Pulmonary artery endothelial cell (primary cell): Measurements from ENCODE around the gene MPRIP. TPM values are rescaled to one million over a fixed set of nuclear protein-coding genes. Genes with fewer than 3 reads are reported as not detected.

Experiments used
- DNase-seq: peaks from one replicate; pipeline ENCODE4 v3.0.0-alpha.2; 2011; ENCODE audit warnings: low read depth, low spot score
- total RNA-seq: library from RNA; depleted of rRNA; stranded (reverse); fragments of >200 nt; gene quantifications from 2 replicates; pipeline ENCODE4 v1.2.3, GENCODE V29; 2014

MPRIP gene
- total RNA-seq, 1 donor from 2014 or later, result 108 TPM

DNA sequence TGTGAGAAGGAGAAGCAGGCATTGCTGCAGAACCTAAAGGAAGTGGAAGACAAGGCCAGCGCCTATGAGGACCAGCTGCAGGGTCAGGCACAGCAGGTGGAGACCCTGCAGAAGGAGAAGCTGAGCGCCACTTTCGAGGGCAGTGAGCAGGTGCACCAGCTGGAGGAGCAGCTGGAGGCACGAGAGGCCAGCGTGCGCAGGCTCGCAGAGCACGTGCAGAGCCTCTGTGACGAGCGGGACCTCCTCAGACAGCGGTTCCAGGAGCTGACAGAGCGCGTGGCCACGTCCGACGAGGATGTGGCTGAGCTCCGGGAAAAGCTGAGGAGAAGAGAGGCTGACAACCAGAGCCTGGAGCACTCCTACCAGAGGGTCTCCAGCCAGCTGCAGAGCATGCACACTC is 122.4 kb downstream of the MPRIP start:
- DNase-seq, result no peak

GRCh38 chr17:17165666-17166308 is 123.5 kb downstream of the MPRIP start:
- DNase-seq, result no peak

DNA sequence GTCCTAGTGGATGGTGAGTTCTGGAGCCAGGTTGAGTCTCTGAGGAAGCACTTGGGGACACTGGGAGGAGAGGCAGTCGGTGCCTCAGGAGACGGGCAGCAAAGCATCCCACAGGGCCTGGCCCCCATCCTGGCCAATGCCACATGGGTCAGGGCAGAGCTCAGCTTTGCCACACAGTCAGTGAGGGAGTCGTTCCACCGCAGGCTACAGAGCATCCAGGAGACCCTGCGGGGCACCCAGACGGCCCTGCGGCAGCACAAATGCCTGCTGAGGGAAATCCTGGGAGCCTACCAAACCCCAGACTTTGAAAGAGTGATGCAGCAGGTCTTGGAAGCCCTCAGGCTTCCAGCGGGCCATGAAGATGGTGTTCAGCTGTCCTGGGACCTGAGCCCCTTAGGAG is 124.2 kb downstream of the MPRIP start:
- DNase-seq, result no peak

- no peak for DNase-seq
These were observed 125.1 kb downstream of the MPRIP start for GRCh38 chr17:17167356-17167755.

DNA sequence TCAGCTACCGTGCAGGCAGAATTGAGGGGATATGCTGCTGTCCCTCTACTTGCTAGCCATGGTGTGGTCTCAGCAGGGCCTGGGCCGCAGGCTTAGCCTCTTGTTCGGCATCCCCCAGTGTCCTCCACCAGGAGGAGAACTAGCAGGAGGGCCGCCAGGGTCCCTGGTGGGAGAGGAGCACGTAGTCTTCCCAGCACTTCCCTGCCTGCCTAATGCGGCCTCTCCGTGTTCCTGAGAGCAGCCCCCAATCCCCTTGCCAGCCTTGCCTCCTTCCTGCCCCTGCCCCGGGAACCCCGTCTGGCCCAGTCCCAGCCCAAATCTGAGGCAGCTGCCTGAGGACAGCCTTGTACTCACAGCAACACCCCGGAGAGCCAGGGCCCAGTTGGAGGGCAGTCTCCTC is 125.7 kb downstream of the MPRIP start:
- no peak for DNase-seq

DNA sequence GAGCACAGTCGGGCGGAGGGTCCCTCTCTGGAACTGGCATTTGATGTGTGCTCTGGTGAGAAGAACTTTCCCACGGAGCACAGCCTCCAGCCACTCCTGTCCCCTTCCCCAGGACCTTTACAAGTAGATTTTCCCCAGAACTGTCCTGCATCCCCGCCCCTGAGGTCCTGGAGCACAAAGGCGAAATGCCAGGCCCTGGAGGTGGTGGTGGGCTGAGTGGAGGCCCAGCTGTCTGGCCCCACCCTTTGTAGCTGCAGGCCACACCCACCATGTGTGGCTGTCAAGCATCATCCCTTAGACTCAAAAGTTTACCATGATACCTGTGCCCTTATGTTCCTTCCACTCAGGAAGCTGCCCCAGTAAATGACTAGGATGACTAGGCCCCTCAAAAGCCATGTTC is 126.1 kb downstream of the MPRIP start:
- DNase-seq, result no peak

- DNase-seq, result no peak
These were observed 127.1 kb downstream of the MPRIP start for GRCh38 chr17:17169396-17169795.

DNA sequence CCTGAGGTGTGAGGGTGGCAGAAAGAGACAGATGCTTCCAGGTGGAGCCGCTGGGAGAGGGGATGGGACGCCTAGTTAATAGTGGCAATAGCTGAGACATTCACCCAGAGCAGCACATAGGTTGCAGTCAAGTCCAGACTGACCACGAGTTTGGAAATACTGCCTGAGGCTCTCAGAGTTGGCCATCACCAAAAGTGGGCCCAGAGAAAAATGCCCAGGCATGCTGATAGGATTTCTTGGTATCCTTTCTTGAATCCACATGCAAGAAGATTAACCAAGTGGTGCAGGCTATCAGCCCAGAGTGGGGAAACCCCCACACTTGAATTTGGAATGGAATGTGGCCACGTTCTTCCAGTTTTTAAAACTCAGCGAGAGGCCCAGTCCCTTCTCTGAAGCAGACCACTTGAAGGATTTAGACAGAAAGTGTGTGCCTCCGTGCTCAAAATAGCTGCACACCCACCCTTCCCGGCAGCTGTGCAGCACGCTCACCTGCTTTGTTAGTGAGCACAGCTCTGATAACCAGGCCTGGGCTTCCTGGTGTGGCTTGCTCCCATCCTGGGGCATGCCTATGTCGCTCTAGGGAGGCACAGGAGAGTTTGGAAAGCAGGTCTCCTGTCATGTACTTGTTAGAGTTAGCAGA is 128.2 kb downstream of the MPRIP start:
- no peak for DNase-seq

DNA sequence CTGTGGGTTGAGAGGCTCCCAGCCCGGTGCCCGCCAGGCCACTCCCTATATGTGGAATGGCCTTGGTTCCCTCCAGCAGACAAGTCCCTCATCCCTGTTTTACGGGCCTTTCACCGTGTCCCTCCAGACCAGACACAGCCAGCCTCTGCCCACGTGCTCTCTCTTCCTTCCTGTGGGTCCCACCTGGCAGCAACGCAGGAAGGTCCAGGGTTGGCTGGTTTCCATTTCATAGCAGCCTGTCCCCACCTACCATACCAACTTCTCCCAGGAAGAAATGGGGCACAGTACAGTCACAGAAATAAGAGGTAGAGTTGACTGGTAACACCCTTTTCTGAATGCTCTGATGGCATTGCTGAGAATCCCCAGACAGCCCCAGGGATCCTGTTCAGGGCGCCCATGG is 128.9 kb downstream of the MPRIP start:
- DNase-seq, result no peak

- no peak for DNase-seq
These were observed 130.0 kb downstream of the MPRIP start for GRCh38 chr17:17172001-17172939.

GRCh38 chr17:17172990-17173389 is 130.7 kb downstream of the MPRIP start:
- DNase-seq, result no peak

DNA sequence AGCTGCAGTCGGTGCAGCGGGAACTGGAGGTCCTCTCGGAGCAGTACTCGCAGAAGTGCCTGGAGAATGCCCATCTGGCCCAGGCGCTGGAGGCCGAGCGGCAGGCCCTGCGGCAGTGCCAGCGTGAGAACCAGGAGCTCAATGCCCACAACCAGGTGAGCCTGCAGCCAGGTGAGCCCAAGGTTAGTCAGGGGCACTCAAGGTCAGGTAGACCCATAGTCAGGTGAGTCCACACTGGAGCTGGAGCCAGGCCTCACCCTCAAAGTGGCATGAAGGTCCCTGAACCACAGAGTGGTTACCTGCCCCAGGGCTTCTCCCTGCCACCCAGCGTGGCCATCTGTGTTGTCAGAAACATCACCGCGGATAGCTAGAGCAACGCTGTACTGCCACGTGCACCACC is 131.7 kb downstream of the MPRIP start:
- no peak for DNase-seq

DNA sequence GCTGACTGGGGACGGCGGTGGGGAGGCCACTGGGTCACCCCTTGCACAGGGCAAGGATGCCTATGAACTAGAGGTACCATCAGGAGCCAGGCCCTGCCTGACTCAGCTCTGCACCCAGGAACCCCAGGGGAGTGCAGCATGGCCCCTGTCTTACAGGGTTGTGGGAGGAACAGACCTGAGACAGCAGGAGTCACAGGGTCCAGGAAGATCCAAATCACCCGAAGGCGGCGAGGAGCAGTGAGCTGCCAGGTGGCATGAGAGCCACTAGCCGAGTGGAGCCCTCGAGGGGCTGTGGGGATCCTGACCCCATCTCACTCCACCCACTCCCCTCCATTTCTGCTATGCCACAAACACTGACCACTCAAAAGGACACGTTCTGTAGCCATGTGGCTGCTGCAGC is 133.1 kb downstream of the MPRIP start:
- no peak for DNase-seq

GRCh38 chr17:17175917-17176316 is 133.7 kb downstream of the MPRIP start:
- no peak for DNase-seq

DNA sequence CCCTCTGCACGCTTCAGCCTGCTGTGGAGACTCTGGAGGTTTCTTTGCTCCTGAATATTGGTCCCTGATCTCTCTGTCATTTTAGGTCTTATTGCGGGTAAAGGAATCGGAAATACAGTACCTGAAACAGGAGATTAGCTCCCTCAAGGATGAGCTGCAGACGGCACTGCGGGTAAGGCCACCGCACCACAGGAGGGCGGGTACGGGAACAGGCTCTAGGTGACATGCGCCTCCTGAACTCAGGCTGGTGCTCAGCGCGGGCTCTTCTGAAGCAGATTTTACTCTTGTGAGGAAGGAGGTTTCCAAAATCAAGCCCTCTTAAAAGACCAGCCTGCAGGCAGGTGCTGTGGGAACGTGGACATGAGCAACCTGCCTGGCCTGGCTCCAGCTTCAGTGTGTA is 134.1 kb downstream of the MPRIP start:
- no peak for DNase-seq

DNA sequence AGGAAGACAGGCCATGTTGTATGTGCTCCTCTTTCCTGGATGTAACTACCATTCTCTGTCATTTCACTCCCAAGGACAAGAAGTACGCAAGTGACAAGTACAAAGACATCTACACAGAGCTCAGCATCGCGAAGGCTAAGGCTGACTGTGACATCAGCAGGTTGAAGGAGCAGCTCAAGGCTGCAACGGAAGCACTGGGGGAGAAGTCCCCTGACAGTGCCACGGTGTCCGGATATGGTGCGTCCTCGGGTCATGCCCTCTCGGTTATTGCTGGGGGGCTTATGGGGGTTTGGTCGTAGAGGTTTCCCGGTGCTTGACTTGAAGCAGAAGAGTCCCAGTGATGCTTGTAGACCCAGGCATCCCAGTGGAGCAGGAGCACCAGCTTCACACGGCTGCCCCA is 134.9 kb downstream of the MPRIP start:
- no peak for DNase-seq

GRCh38 chr17:17179371-17179827 is 137.1 kb downstream of the MPRIP start:
- DNase-seq, result no peak

DNA sequence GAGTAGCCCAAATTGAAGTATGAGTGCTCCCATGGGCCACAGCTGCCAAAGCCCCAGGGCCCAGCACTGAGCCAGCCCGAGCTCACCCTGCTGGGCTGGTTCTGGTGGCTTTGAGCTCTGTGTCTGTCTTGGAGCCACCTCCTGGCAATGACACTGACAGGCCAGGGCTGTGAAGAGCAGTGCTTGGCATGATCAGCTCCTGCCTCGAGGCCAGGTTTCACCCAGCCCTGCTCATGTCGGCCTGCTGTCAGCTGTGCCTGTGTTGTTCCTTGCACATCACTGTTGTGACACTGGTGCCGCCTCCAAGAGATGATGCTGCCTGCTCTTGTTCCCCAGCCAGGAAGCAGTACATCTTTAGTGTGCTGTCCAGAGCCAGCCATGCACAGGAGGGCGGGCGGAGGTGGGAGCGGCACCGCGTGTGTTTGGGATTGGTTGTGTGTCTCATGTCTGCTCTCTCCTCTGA is 137.9 kb downstream of the MPRIP start:
- DNase-seq, result no peak

DNA sequence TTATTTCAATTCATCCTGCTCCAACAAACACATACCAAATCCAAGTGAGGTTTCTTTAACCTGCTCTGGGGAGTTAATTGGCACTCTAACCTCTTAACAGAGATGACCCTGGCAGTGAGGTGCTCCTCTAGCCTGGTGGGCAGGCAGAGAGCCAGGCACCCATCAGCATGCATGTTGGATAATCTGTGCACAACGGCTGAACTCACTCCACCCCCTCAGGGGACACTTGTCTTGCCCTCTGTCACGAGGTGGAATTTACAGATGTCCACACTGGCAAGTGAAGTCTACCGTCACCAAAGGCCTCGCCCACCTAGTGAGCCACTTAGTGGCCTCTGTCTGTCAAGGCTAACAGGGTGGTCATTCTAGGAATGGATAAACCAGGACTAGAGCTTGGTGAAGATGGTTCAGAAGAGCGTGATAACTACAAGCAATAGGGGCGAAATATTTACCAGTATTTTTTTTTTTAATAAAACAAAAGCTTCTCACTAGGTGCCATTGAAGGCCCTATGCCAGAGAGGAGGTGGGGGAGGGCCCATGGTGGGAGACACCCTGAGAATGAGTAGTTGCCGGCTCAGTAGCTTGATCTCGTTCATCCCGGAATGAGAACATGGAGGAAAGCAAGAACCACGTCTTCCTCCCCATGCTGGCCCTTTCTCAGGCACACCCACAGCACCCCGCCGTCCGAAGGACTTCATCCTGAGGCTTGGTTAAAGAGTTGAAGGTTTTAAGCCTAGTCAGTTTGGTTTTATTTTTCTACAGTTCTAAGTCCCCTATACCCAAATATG is 138.7 kb downstream of the MPRIP start:
- no peak for DNase-seq

GRCh38 chr17:17181666-17182597 is 139.7 kb downstream of the MPRIP start:
- DNase-seq, result no peak
